Measurements from ENCODE around the gene COL8A2.

GRCh38 chr1:36162680-36163239 is 37.7 kb upstream of the COL8A2 start:
- no peak for TF ChIP-seq CTCF (IDR thresholded peaks at IDR 0.05)
- no peak for TF ChIP-seq POLR2A (IDR thresholded peaks at IDR 0.05)
